ENCODE data around the gene DDX18. TPM values are rescaled to one million over a fixed set of nuclear protein-coding genes. Genes with fewer than 3 reads are reported as not detected.
A peak's percentile ranks its signal among the peaks of the same experiment; 100 is the strongest.

DDX18 gene
- total and polyA plus RNA-seq, 10 of the 15 experiments (the other 5 are each of a cell fraction or from before 2014, with no cell fraction given) = 54.3 to 110 (median 74.9) TPM

DNA sequence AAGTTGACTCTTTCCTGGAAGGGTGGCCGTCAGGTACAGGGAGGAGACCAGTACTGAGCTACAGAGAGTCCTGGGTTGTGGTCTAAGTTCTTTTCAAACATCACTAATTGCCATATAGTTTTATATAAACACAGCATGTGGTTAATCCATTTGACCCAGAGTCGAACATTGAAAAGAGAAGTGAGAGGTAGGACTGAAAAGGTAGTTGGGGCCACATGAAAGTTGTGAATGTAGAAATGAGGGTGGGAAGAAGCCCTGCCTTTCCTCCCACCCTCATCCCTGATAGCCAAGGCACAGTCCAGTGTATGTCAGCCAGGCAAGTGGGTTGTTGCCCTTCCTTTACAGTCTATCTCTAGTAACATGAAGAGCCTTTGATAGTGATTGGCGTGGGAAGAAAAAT lies 4.4 kb downstream of the DDX18 start:
- peak; percentile 9 for ATAC-seq

More for the DNA sequence above, 4.4 kb downstream of the DDX18 start:
- ChIA-PET RAD21 (ENCODE audit: unreplicated experiment) (no interaction called here), POLR2A (no interaction called here), SMC1A (ENCODE audit: uncharacterized antibody, unreplicated experiment) (no interaction called here), CTCF (interaction anchor here (0.9 kb wide), 1 partner anchor 184 kb away, joined by 3 read pairs; no protein-coding TSS in a partner anchor)
- BruUV-seq (replicated peaks) = no TSS peak
- H3K9me3 ChIP-seq (replicated peaks; ENCODE audit: control insufficient read depth, insufficient read depth, low read length) = no peaks in the 10 kb centered on the region
- in situ Hi-C loops (cut with MboI) (no loop called here), intact Hi-C loops (cut with micrococcal nuclease; ENCODE audit: unreplicated experiment) (loop anchor here (10.0 kb wide), 1 partner anchor 246 kb away; no protein-coding TSS in a partner anchor)
- 67% methylated on average over 3 of the region's 3 CpGs for WGBS (ENCODE audit: insufficient coverage, insufficient replicate concordance, low lambda C conversion rate, missing lambda C conversion rate)
- no peaks in the 10 kb centered on the region for H3K27me3 ChIP-seq (replicated peaks in 1 of 2; ENCODE audit: control insufficient read depth in 2 of 2, insufficient read depth in 2 of 2, low read length in 1 of 2)
- TF ChIP-seq SUZ12 (IDR thresholded peaks at IDR 0.05; ENCODE audit: unreplicated experiment) (no peak), RAD51 (IDR thresholded peaks at IDR 0.05) (no peak), ZNF207 (IDR thresholded peaks at IDR 0.05; ENCODE audit: borderline replicate concordance) (no peak), ESRRA (IDR thresholded peaks at IDR 0.05; ENCODE audit: low read length) (no peak), EZH2 (IDR thresholded peaks at IDR 0.05; ENCODE audit: borderline replicate concordance, control insufficient read depth, low read depth, low read length) (no peak), JUND (IDR thresholded peaks at IDR 0.05; ENCODE audit: low read depth, low read length) (no peak), SPI1 (IDR thresholded peaks at IDR 0.05; ENCODE audit: borderline replicate concordance, insufficient read depth, low read depth, low read length) (peak; percentile 69; the same call in 1 of the 2 replicates), SMAD1 (IDR thresholded peaks at IDR 0.05; ENCODE audit: low read depth, partially characterized antibody) (no peak), SREBF1 (IDR thresholded peaks at IDR 0.05; ENCODE audit: low read length) (no peak), POU2F2 (IDR thresholded peaks at IDR 0.05; ENCODE audit: borderline replicate concordance, low read depth, low read length) (no peak), MXI1 (IDR thresholded peaks at IDR 0.05; ENCODE audit: low read depth, low read length) (no peak), PML (IDR thresholded peaks at IDR 0.05; ENCODE audit: low read length) (no peak), TCF3 (IDR thresholded peaks at IDR 0.05; ENCODE audit: borderline replicate concordance, insufficient read depth, low read depth, low read length) (no peak), MTA2 (IDR thresholded peaks at IDR 0.05; ENCODE audit: low read depth) (peak; percentile 33; the same call in 1 of the 2 replicates), MYB (IDR thresholded peaks at IDR 0.05; ENCODE audit: borderline replicate concordance, low read depth, low read length) (no peak), NRF1 (conservative IDR thresholded peaks at IDR 0.05; ENCODE audit: low read depth, low read length) (no peak), ZNF622 (IDR thresholded peaks at IDR 0.05) (no peak), IKZF1 (conservative IDR thresholded peaks at IDR 0.05) (0 out of 2 replicates have a peak, but pooled peaks have one; percentile 2), MTA3 (IDR thresholded peaks at IDR 0.05; ENCODE audit: borderline replicate concordance, low read length) (no peak)
- TF ChIP-seq, protein P1, sequence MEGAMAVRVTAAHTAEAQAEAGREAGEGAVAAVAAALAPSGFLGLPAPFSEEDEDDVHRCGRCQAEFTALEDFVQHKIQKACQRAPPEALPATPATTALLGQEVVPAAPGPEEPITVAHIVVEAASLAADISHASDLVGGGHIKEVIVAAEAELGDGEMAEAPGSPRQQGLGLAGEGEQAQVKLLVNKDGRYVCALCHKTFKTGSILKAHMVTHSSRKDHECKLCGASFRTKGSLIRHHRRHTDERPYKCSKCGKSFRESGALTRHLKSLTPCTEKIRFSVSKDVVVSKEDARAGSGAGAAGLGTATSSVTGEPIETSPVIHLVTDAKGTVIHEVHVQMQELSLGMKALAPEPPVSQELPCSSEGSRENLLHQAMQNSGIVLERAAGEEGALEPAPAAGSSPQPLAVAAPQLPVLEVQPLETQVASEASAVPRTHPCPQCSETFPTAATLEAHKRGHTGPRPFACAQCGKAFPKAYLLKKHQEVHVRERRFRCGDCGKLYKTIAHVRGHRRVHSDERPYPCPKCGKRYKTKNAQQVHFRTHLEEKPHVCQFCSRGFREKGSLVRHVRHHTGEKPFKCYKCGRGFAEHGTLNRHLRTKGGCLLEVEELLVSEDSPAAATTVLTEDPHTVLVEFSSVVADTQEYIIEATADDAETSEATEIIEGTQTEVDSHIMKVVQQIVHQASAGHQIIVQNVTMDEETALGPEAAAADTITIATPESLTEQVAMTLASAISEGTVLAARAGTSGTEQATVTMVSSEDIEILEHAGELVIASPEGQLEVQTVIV (IDR thresholded peaks at IDR 0.05; ENCODE audit: borderline replicate concordance, partially characterized antibody) = no peak
- TF ChIP-seq, protein P2, sequence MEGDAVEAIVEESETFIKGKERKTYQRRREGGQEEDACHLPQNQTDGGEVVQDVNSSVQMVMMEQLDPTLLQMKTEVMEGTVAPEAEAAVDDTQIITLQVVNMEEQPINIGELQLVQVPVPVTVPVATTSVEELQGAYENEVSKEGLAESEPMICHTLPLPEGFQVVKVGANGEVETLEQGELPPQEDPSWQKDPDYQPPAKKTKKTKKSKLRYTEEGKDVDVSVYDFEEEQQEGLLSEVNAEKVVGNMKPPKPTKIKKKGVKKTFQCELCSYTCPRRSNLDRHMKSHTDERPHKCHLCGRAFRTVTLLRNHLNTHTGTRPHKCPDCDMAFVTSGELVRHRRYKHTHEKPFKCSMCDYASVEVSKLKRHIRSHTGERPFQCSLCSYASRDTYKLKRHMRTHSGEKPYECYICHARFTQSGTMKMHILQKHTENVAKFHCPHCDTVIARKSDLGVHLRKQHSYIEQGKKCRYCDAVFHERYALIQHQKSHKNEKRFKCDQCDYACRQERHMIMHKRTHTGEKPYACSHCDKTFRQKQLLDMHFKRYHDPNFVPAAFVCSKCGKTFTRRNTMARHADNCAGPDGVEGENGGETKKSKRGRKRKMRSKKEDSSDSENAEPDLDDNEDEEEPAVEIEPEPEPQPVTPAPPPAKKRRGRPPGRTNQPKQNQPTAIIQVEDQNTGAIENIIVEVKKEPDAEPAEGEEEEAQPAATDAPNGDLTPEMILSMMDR (IDR thresholded peaks at IDR 0.05 in 2 of 3, conservative IDR thresholded peaks at IDR 0.05 in 1 of 3; ENCODE audit: control insufficient read depth in 2 of 3, extremely low read depth in 1 of 3, insufficient read depth in 1 of 3, low read depth in 3 of 3, low read length in 3 of 3) = no peak
- TF ChIP-seq, protein P3, sequence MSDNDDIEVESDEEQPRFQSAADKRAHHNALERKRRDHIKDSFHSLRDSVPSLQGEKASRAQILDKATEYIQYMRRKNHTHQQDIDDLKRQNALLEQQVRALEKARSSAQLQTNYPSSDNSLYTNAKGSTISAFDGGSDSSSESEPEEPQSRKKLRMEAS (IDR thresholded peaks at IDR 0.05; ENCODE audit: low read depth, low read length) = no peak
- no peak overlapping the region for H3K4me3 ChIP-seq
- H3K36me3 ChIP-seq (ENCODE audit: control insufficient read depth in 2 of 2, insufficient read depth in 2 of 2, low read length in 1 of 2) = peaks cover 7 to 28% of the 10 kb centered on the region in 2 experiments
- peaks cover 44% of the 10 kb centered on the region for H3K79me2 ChIP-seq (ENCODE audit: control insufficient read depth, insufficient read depth, low read length)
- FAIRE-seq = no peak
- H3K4me2 ChIP-seq (ENCODE audit: control insufficient read depth, insufficient read depth) = peak overlapping the region; percentile 59
- no peak overlapping the region for H3K9ac ChIP-seq (ENCODE audit: control insufficient read depth, insufficient read depth, low read length)
- H3K4me1 ChIP-seq (ENCODE audit: control insufficient read depth, insufficient read depth, low read length) = peaks cover 9% of the 10 kb centered on the region; the same call in 1 of the 2 replicates
- peak overlapping the region; percentile 28 for H3K27ac ChIP-seq (ENCODE audit: control insufficient read depth, insufficient read depth)
- no peak for DNase-seq (ENCODE audit: low read depth, low spot score)
- no peak overlapping the region for H2AFZ ChIP-seq (ENCODE audit: control insufficient read depth, low read depth, low read length)
- H4K20me1 ChIP-seq (ENCODE audit: control insufficient read depth, insufficient read depth) = no peaks in the 10 kb centered on the region
